ENCODE data around the gene DPH2. TPM values are rescaled to one million over a fixed set of nuclear protein-coding genes. Genes with fewer than 3 reads are reported as not detected.
A peak's percentile ranks its signal among the peaks of the same experiment; 100 is the strongest.

DPH2 gene
- total and polyA plus RNA-seq, 12 donors, result 12.0 to 48.0 (median 24.5) TPM

- Histone ChIP-seq H3K27me3 (no peaks in the 10 kb centered on the region), H3K36me3 (replicated peaks in 1 of 2) (no peaks in the 10 kb centered on the region), H3K27ac (peak within 1 kb of the TSS; percentile 20 to 82 (median 79)), H3K4me1 (replicated peaks in 1 of 2) (peaks cover 7 to 11% of the 10 kb centered on the region in 2 donors), H3K9me3 (replicated peaks in 1 of 3) (no peaks in the 10 kb centered on the region), H3K4me3 (peak within 1 kb of the TSS in 2 of 4 donors; percentile 72 to 73)
- 0 to 4% (median 0%) methylated on average over 15 to 66 of the region's 66 CpGs for WGBS, 4 donors
- peak; percentile 88 to 94 (median 91) for DNase-seq
- intact Hi-C loops (cut with DNase I), result no loop called here
- peak; percentile 7 to 66 for TF ChIP-seq POLR2A (IDR thresholded peaks at IDR 0.05)
- TF ChIP-seq CTCF (IDR thresholded peaks at IDR 0.05), result no peak
Observed at GRCh38 chr1:43991476-43992231, 21.8 kb downstream of the DPH2 start, which contains the start of gene CCDC24. Gene CCDC24, plus strand, starts transcription at chr1:43991599. Its CDS starts 280 bp downstream, at chr1:43991879.

- peak overlapping the region in 2 of 5 donors; percentile 79 to 81 for H3K27ac ChIP-seq
- no peak for TF ChIP-seq CTCF (IDR thresholded peaks at IDR 0.05)
- no peak for TF ChIP-seq POLR2A (IDR thresholded peaks at IDR 0.05)
- no peaks in the 10 kb centered on the region for H3K27me3 ChIP-seq
- no peaks in the 10 kb centered on the region for H3K36me3 ChIP-seq (replicated peaks in 1 of 2)
- intact Hi-C loops (cut with DNase I), result no loop called here
- peaks cover 7 to 11% of the 10 kb centered on the region in 2 donors for H3K4me1 ChIP-seq (replicated peaks in 1 of 2)
- H3K4me3 ChIP-seq, result peak overlapping the region in 2 of 4 donors; percentile 72 to 73
- no peak for DNase-seq
- 52 to 60% (median 55%) methylated on average over 10 to 11 of the region's 11 CpGs for WGBS, 4 donors
- H3K9me3 ChIP-seq (replicated peaks in 1 of 3), result no peaks in the 10 kb centered on the region
Observed at GRCh38 chr1:43992232-43992995, 22.6 kb downstream of the DPH2 start.

GRCh38 chr1:43993206-43993914, 23.6 kb downstream of the DPH2 start:
- H3K36me3 ChIP-seq (replicated peaks in 1 of 2), result no peaks in the 10 kb centered on the region
- no peak overlapping the region for H3K4me3 ChIP-seq
- H3K27ac ChIP-seq, result no peak overlapping the region
- no peaks in the 10 kb centered on the region for H3K27me3 ChIP-seq
- H3K9me3 ChIP-seq (replicated peaks in 1 of 3), result no peaks in the 10 kb centered on the region
- no peak for TF ChIP-seq CTCF (IDR thresholded peaks at IDR 0.05)
- TF ChIP-seq POLR2A (IDR thresholded peaks at IDR 0.05), result no peak
- 91 to 95% (median 93%) methylated on average over 9 of the region's 9 CpGs for WGBS, 4 donors
- intact Hi-C loops (cut with DNase I), result no loop called here
- no peak for DNase-seq
- H3K4me1 ChIP-seq (replicated peaks in 1 of 2), result peaks cover 7 to 11% of the 10 kb centered on the region in 2 donors

- intact Hi-C loops (cut with DNase I), result no loop called here
- no peaks in the 10 kb centered on the region for H3K36me3 ChIP-seq (replicated peaks in 1 of 2)
- H3K9me3 ChIP-seq (replicated peaks in 1 of 3), result no peaks in the 10 kb centered on the region
- no peak overlapping the region for H3K27ac ChIP-seq
- TF ChIP-seq CTCF (IDR thresholded peaks at IDR 0.05), result no peak
- no peak for TF ChIP-seq POLR2A (IDR thresholded peaks at IDR 0.05)
- peaks cover 7 to 11% of the 10 kb centered on the region in 2 donors for H3K4me1 ChIP-seq (replicated peaks in 1 of 2)
- DNase-seq, result no peak
- WGBS, 4 donors, result 81 to 97% (median 94%) methylated on average over 5 to 7 of the region's 7 CpGs
- H3K27me3 ChIP-seq, result no peaks in the 10 kb centered on the region
- H3K4me3 ChIP-seq, result no peak overlapping the region
Observed at GRCh38 chr1:43994071-43994470, 24.3 kb downstream of the DPH2 start.

Data from adrenal gland (tissue), 12 donors.